ENCODE results near the gene ADAM8. TPM values are rescaled to one million over a fixed set of nuclear protein-coding genes. Genes with fewer than 3 reads are reported as not detected.

ADAM8 gene
- total and polyA plus RNA-seq, 10 of the 15 experiments (the other 5 are each of a cell fraction or from before 2014, with no cell fraction given), result 0.37 to 92.7 (median 21.7) TPM

- BruUV-seq (replicated peaks), result no TSS peak
- RAD21 ChIA-PET (ENCODE audit: unreplicated experiment), result no interaction called here
- CTCF ChIA-PET, result interaction anchor here (1.6 kb wide), 1 partner anchor 10 kb away, joined by 8 read pairs; no protein-coding TSS in a partner anchor
- H2AFZ ChIP-seq (ENCODE audit: control insufficient read depth, low read depth, low read length), result no peak overlapping the region
- no peak overlapping the region for H3K4me3 ChIP-seq
- no peak overlapping the region for H3K9ac ChIP-seq (ENCODE audit: control insufficient read depth, insufficient read depth, low read length)
- no peak for DNase-seq (ENCODE audit: low read depth, low spot score)
- ATAC-seq, result no peak
- H3K4me2 ChIP-seq (ENCODE audit: control insufficient read depth, insufficient read depth), result no peak overlapping the region
- in situ Hi-C loops (cut with MboI), result no loop called here
- intact Hi-C loops (cut with micrococcal nuclease; ENCODE audit: unreplicated experiment), result no loop called here
- H4K20me1 ChIP-seq (ENCODE audit: control insufficient read depth, insufficient read depth), result no peaks in the 10 kb centered on the region
- no peak for FAIRE-seq
- H3K4me1 ChIP-seq (ENCODE audit: control insufficient read depth, insufficient read depth, low read length), result peaks cover 7% of the 10 kb centered on the region; the same call in 1 of the 2 replicates
- H3K27ac ChIP-seq (ENCODE audit: control insufficient read depth, insufficient read depth), result no peak overlapping the region
- SMC1A ChIA-PET (ENCODE audit: uncharacterized antibody, unreplicated experiment), result interaction anchor here (1.0 kb wide), 1 partner anchor 43 kb away, joined by 4 read pairs; no protein-coding TSS in a partner anchor
- H3K27me3 ChIP-seq (replicated peaks in 1 of 2; ENCODE audit: control insufficient read depth in 2 of 2, insufficient read depth in 2 of 2, low read length in 1 of 2), result no peaks in the 10 kb centered on the region
- no peaks in the 10 kb centered on the region for H3K79me2 ChIP-seq (ENCODE audit: control insufficient read depth, insufficient read depth, low read length)
- WGBS (ENCODE audit: insufficient coverage, insufficient replicate concordance, low lambda C conversion rate, missing lambda C conversion rate), result 13% methylated on average over 9 of the region's 9 CpGs
- no peaks in the 10 kb centered on the region for H3K9me3 ChIP-seq (replicated peaks; ENCODE audit: control insufficient read depth, insufficient read depth, low read length)
- H3K36me3 ChIP-seq (ENCODE audit: control insufficient read depth in 2 of 2, insufficient read depth in 2 of 2, low read length in 1 of 2), result peaks cover 4 to 9% of the 10 kb centered on the region in 2 experiments; a peak in 3 of 4 replicates
- POLR2A ChIA-PET, result no interaction called here
- TF ChIP-seq CHD4 (IDR thresholded peaks at IDR 0.05), result no peak
- no peak for TF ChIP-seq REST (IDR thresholded peaks at IDR 0.05; ENCODE audit: low read depth, low read length)
- no peak for TF ChIP-seq ZSCAN29 (IDR thresholded peaks at IDR 0.05)
- no peak for TF ChIP-seq E2F8 (IDR thresholded peaks at IDR 0.05; ENCODE audit: low read depth, partially characterized antibody)
- TF ChIP-seq NKRF (conservative IDR thresholded peaks at IDR 0.05), result no peak
- no peak for TF ChIP-seq WRNIP1 (IDR thresholded peaks at IDR 0.05; ENCODE audit: borderline replicate concordance, low read depth, low read length)
- TF ChIP-seq HCFC1 (IDR thresholded peaks at IDR 0.05; ENCODE audit: low read length), result no peak
- no peak for TF ChIP-seq ATF3 (IDR thresholded peaks at IDR 0.05; ENCODE audit: borderline replicate concordance, extremely low read depth, low read depth, low read length)
- no peak for TF ChIP-seq POLR2A (IDR thresholded peaks at IDR 0.05; ENCODE audit: low read depth, low read length)
- no peak for TF ChIP-seq NRF1 (conservative IDR thresholded peaks at IDR 0.05; ENCODE audit: low read depth, low read length)
- no peak for TF ChIP-seq RCOR1 (conservative IDR thresholded peaks at IDR 0.05; ENCODE audit: low read depth, low read length)
- TF ChIP-seq PAX8 (IDR thresholded peaks at IDR 0.05), result no peak
- TF ChIP-seq PBX3 (IDR thresholded peaks at IDR 0.05; ENCODE audit: insufficient replicate concordance, low read depth, low read length), result no peak
- no peak for TF ChIP-seq NFYA (IDR thresholded peaks at IDR 0.05; ENCODE audit: borderline replicate concordance, low read depth, low read length)
- no peak for TF ChIP-seq NR2F1 (conservative IDR thresholded peaks at IDR 0.05)
Observed at GRCh38 chr10:133264461-133264860, 12.2 kb downstream of the ADAM8 start.
